T-cell (primary cell): ENCODE results near the gene SERINC4. TPM values are rescaled to one million over a fixed set of nuclear protein-coding genes. Genes with fewer than 3 reads are reported as not detected.
A peak's percentile ranks its signal among the peaks of the same experiment; 100 is the strongest.
"Not testable (repeated sequence)": the region's sequence is repeated elsewhere in the genome, so short reads cannot be mapped to it uniquely, and the experiment has no call there.

ENCODE experiments used
- ATAC-seq, 4 experiments: fragments of 200-7000 bp in 3 of 4; fragments of 150-1000 bp in 1 of 4; cut with Tn5 transposase; replicated peaks in 1 of 4; 1 replicate in 3 of 4; 2 replicates in 1 of 4; pipeline ENCODE4 v1.10.0; 2021; ENCODE audit warnings: moderate library complexity in 3 of 4, mild to moderate bottlenecking in 2 of 4, moderate number of reproducible peaks in 1 of 4
- CTCF ChIA-PET, 2 donors: fragments of 300-600 bp; sonication (Branson Sonifier 250); formaldehyde crosslinking; loops; one replicate each; lab custom pipeline; 2022; ENCODE audit warnings: antibody characterized with exemption in 2 of 2; lab: Charles Lee
- POLR2A ChIA-PET, 2 donors: fragments of 300-600 bp; sonication (Branson Sonifier 250); formaldehyde crosslinking; loops; one replicate each; lab custom pipeline; 2022; ENCODE audit warnings: antibody characterized with exemption in 2 of 2; lab: Charles Lee
- DNase-seq, 35 experiments: peaks; one replicate each; pipeline versions ENCODE4 v3.0.0 to v3.0.0-alpha.2; 2013 to 2023
- H3K27ac ChIP-seq: one replicate; pipeline ENCODE4 v1.5.1; 2013; ENCODE audit warnings: low read length
- H3K27me3 ChIP-seq, 2 experiments: replicated peaks in 1 of 2; 1 replicate in 1 of 2; 2 replicates in 1 of 2; pipeline versions ENCODE4 v1.6.1 to v1.7.0; 2013; ENCODE audit warnings: low read length in 1 of 2, mixed read lengths in 1 of 2; ENCODE audit not compliant: control insufficient read depth in 2 of 2, insufficient read depth in 2 of 2; ENCODE audit errors: extremely low read depth in 1 of 2
- H3K36me3 ChIP-seq, 2 donors: 1 replicate in 1 of 2; 2 replicates in 1 of 2; pipeline versions ENCODE4 v1.6.1 to v1.7.0; 2013; ENCODE audit warnings: low read length in 1 of 2; ENCODE audit not compliant: control insufficient read depth in 2 of 2, insufficient read depth in 1 of 2; ENCODE audit errors: extremely low read depth in 1 of 2
- H3K4me1 ChIP-seq, 2 experiments: 1 replicate in 1 of 2; 2 replicates in 1 of 2; pipeline versions ENCODE4 v1.6.1 to v1.7.0; 2013; ENCODE audit warnings: low read length in 2 of 2, mixed read lengths in 1 of 2; ENCODE audit not compliant: insufficient read depth in 2 of 2, control insufficient read depth in 1 of 2; ENCODE audit errors: extremely low read depth in 1 of 2
- H3K4me3 ChIP-seq, 2 donors: 1 replicate in 1 of 2; 2 replicates in 1 of 2; pipeline versions ENCODE4 v1.5.1 to v1.7.0; 2013; ENCODE audit warnings: mild to moderate bottlenecking in 2 of 2, low read length in 1 of 2, moderate library complexity in 1 of 2; ENCODE audit not compliant: control insufficient read depth in 1 of 2; ENCODE audit errors: extremely low read depth in 1 of 2
- H3K9me3 ChIP-seq: 2 replicates; pipeline ENCODE4 v1.7.0; 2013
- H3K27ac Mint-ChIP-seq, 2 donors: one replicate each; pipeline ENCODE4 v1.8.0; 2020 to 2021; ENCODE audit warnings: mild to moderate bottlenecking in 2 of 2, mixed read lengths in 2 of 2
- H3K27me3 Mint-ChIP-seq, 2 donors: one replicate each; pipeline ENCODE4 v1.8.0; 2021 to 2022; ENCODE audit warnings: mixed read lengths in 2 of 2
- H3K36me3 Mint-ChIP-seq: one replicate; pipeline ENCODE4 v1.8.0; 2021; ENCODE audit warnings: mixed read lengths
- H3K4me1 Mint-ChIP-seq, 3 donors: one replicate each; pipeline ENCODE4 v1.8.0; 2020 to 2022; ENCODE audit warnings: mixed read lengths in 3 of 3, mild to moderate bottlenecking in 1 of 3
- H3K4me3 Mint-ChIP-seq, 3 donors: one replicate each; pipeline ENCODE4 v1.8.0; 2020 to 2022; ENCODE audit warnings: mild to moderate bottlenecking in 3 of 3, mixed read lengths in 3 of 3, moderate library complexity in 3 of 3
- H3K9me3 Mint-ChIP-seq, 3 donors: one replicate each; pipeline ENCODE4 v1.8.0; 2020 to 2022; ENCODE audit warnings: mixed read lengths in 3 of 3
- WGBS: methylation state at CpG from one replicate; pipeline ENCODE4 v1.1.5; 2013; ENCODE audit warnings: missing lambda C conversion rate; ENCODE audit not compliant: insufficient coverage; 5-methylcytosine and 5-hydroxymethylcytosine counted together
- total RNA-seq, 35 experiments: library from RNA in 6 of 35; stranded (reverse) in 6 of 35; fragments of 120-200 nt in 1 of 35; gene quantifications; one replicate each; pipeline versions ENCODE4 v1.2.1 to v1.2.4 and lab custom pipeline; 2013 to 2026

The SERINC4 gene
- total RNA-seq, 5 donors from 2014 or later (not counting 1 experiment from before 2014, with no cell fraction given): 0.20 to 0.32 (median 0.26) TPM; not detected in 2

GRCh38 chr15:43821505-43821904 lies 21.5 kb upstream of the SERINC4 start:
- Mint-ChIP-seq H3K27me3 (no peaks in the 10 kb centered on the region), H3K36me3 (peaks cover 9% of the 10 kb centered on the region), H3K4me3 (peak overlapping the region; percentile 18 to 99 (median 37)), H3K27ac (peak overlapping the region; percentile 7 to 41), H3K4me1 (peaks cover 40 to 63% (median 52%) of the 10 kb centered on the region in 3 donors), H3K9me3 (no peaks in the 10 kb centered on the region)
- peaks cover 7 to 9% of the 10 kb centered on the region in 2 donors for H3K36me3 ChIP-seq
- POLR2A ChIA-PET: interaction anchor here (0.6 to 2.8 kb wide), 7 partner anchors 21 to 485 kb away, joined by 4 to 10 read pairs (median 7); partner anchors contain the start of genes HYPK (in 2 of the 2), SERF2 (in 1 of the 2) and SERINC4 (in 1 of the 2)
- DNase-seq: no peak
- no peaks in the 10 kb centered on the region for H3K27me3 ChIP-seq
- WGBS: no CpG with 5 or more reads among the region's 3 CpGs
- H3K9me3 ChIP-seq: no peaks in the 10 kb centered on the region
- H3K27ac ChIP-seq: no peak overlapping the region
- peaks cover 20 to 48% of the 10 kb centered on the region in 2 experiments for H3K4me1 ChIP-seq
- no peak overlapping the region for H3K4me3 ChIP-seq
- CTCF ChIA-PET: no interaction called here
- ATAC-seq: no peak

- H3K4me1 Mint-ChIP-seq: peaks cover 8 to 19% (median 12%) of the 10 kb centered on the region in 3 donors
- peaks cover 21 to 68% of the 10 kb centered on the region in 2 donors for H3K36me3 ChIP-seq
These were observed 15.0 kb upstream of the SERINC4 start for GRCh38 chr15:43815064-43815463.

GRCh38 chr15:43808960-43809678 lies 9.1 kb upstream of the SERINC4 start:
- ChIA-PET POLR2A (interaction anchor here in 1 of 2 donors (0.7 to 1.1 kb wide), 2 partner anchors 19 kb away, joined by 4 to 6 read pairs; no protein-coding TSS in a partner anchor), CTCF (interaction anchor here in 1 of 2 donors (1.0 kb wide), 1 partner anchor 15 kb away, joined by 3 read pairs; the partner anchor contains the start of gene MFAP1)
- Mint-ChIP-seq H3K4me1 (peaks cover 2 to 4% (median 3%) of the 10 kb centered on the region in 3 donors), H3K4me3 (no peak overlapping the region), H3K36me3 (peaks cover 53% of the 10 kb centered on the region), H3K27me3 (no peaks in the 10 kb centered on the region), H3K9me3 (no peaks in the 10 kb centered on the region), H3K27ac (no peak overlapping the region)
- Histone ChIP-seq H3K36me3 (peaks cover 16 to 93% of the 10 kb centered on the region in 2 donors), H3K9me3 (no peaks in the 10 kb centered on the region), H3K4me3 (no peak overlapping the region), H3K27me3 (no peaks in the 10 kb centered on the region), H3K4me1 (no peaks in the 10 kb centered on the region), H3K27ac (no peak overlapping the region)
- WGBS: no CpG with 5 or more reads among the region's 6 CpGs
- no peak for ATAC-seq
- no peak for DNase-seq

More at GRCh38 chr15:43815064-43815463, 15.0 kb upstream of the SERINC4 start:
- H3K4me1 ChIP-seq, H3K9me3 ChIP-seq, H3K27ac Mint-ChIP-seq, DNase-seq, H3K27me3 Mint-ChIP-seq, POLR2A ChIA-PET, H3K27ac ChIP-seq, H3K9me3 Mint-ChIP-seq, H3K27me3 ChIP-seq, ATAC-seq, H3K4me3 ChIP-seq, H3K4me3 Mint-ChIP-seq: not testable (repeated sequence)
- 100% methylated on average over 1 of the region's 5 CpGs for WGBS
- CTCF ChIA-PET: interaction anchor here in 1 of 2 donors (0.6 kb wide), 1 partner anchor 704 kb away, joined by 6 read pairs; no protein-coding TSS in a partner anchor
- H3K36me3 Mint-ChIP-seq: peaks cover 27% of the 10 kb centered on the region

GRCh38 chr15:43808435-43808950 lies 8.5 kb upstream of the SERINC4 start:
- no peak overlapping the region for H3K27ac ChIP-seq
- peaks cover 12 to 90% of the 10 kb centered on the region in 2 donors for H3K36me3 ChIP-seq
- H3K4me3 ChIP-seq: no peak overlapping the region

GRCh38 chr15:43802676-43803075 lies 2.7 kb upstream of the SERINC4 start:
- Mint-ChIP-seq H3K4me1 (peaks cover 33 to 38% (median 38%) of the 10 kb centered on the region in 3 donors), H3K36me3 (peaks cover 51% of the 10 kb centered on the region)
- H3K4me3 ChIP-seq, POLR2A ChIA-PET, H3K9me3 ChIP-seq, H3K9me3 Mint-ChIP-seq, H3K27ac Mint-ChIP-seq, DNase-seq, CTCF ChIA-PET, H3K27me3 Mint-ChIP-seq, H3K4me3 Mint-ChIP-seq, H3K27ac ChIP-seq, ATAC-seq, H3K27me3 ChIP-seq: not testable (repeated sequence)
- peaks cover 12 to 23% of the 10 kb centered on the region in 2 experiments for H3K4me1 ChIP-seq
- peaks cover 6 to 62% of the 10 kb centered on the region in 2 donors for H3K36me3 ChIP-seq
- 97% methylated on average over 3 of the region's 7 CpGs for WGBS

More at GRCh38 chr15:43808435-43808950, 8.5 kb upstream of the SERINC4 start:
- Mint-ChIP-seq H3K4me1 (peaks cover 3 to 4% (median 3%) of the 10 kb centered on the region in 3 donors), H3K36me3 (peaks cover 54% of the 10 kb centered on the region), H3K9me3 (no peaks in the 10 kb centered on the region), H3K27ac (no peak overlapping the region), H3K27me3 (no peaks in the 10 kb centered on the region), H3K4me3 (no peak overlapping the region)
- no peak for ATAC-seq
- CTCF ChIA-PET: interaction anchor here in 1 of 2 donors (1.0 kb wide), 1 partner anchor 16 kb away, joined by 3 read pairs; the partner anchor contains the start of gene MFAP1
- no peaks in the 10 kb centered on the region for H3K27me3 ChIP-seq
- POLR2A ChIA-PET: interaction anchor here in 1 of 2 donors (1.1 kb wide), 1 partner anchor 20 kb away, joined by 4 read pairs; no protein-coding TSS in a partner anchor
- H3K9me3 ChIP-seq: no peaks in the 10 kb centered on the region
- H3K4me1 ChIP-seq: no peaks in the 10 kb centered on the region
- DNase-seq: no peak
- WGBS: 92% methylated on average over 2 of the region's 5 CpGs
